Neural cell (in vitro differentiated cells): Measurements from ENCODE around the gene AIMP1. TPM values are rescaled to one million over a fixed set of nuclear protein-coding genes. Genes with fewer than 3 reads are reported as not detected.

Experiments
- H2AFZ ChIP-seq: fragments of 200-600, 300-800 bp; sonication (generic), shearing (Covaris generic); 2 replicates; pipeline ENCODE4 v1.6.0; 2014; ENCODE audit warnings: low read depth, mild to moderate bottlenecking, antibody characterized with exemption, low read length, moderate library complexity
- H3F3A ChIP-seq: fragments of 200-600 bp; shearing (Covaris generic); 2 replicates; pipeline ENCODE4 v1.6.1; 2016; ENCODE audit warnings: mild to moderate bottlenecking, moderate library complexity, mixed read lengths, antibody characterized with exemption, low read length; ENCODE audit not compliant: insufficient read depth, poor library complexity, severe bottlenecking
- H3K27ac ChIP-seq: fragments of 200-600, 300-800 bp; sonication (generic), shearing (Covaris generic); 2 replicates; pipeline ENCODE4 v1.5.1; 2014; ENCODE audit warnings: mild to moderate bottlenecking, low read length, moderate library complexity
- H3K27me3 ChIP-seq: fragments of 300-800, 200-600 bp; sonication (generic), shearing (Covaris generic); 2 replicates; pipeline ENCODE4 v1.6.0; 2014; ENCODE audit warnings: mild to moderate bottlenecking, low read depth, low read length, moderate library complexity; ENCODE audit not compliant: insufficient read depth
- H3K36me3 ChIP-seq: fragments of 300-800, 200-600 bp; sonication (generic), shearing (Covaris generic); 2 replicates; pipeline ENCODE4 v1.5.1; 2014; ENCODE audit warnings: mild to moderate bottlenecking, antibody characterized with exemption, low read length, moderate library complexity; ENCODE audit not compliant: insufficient read depth
- H3K4me2 ChIP-seq: fragments of 300-800, 200-600 bp; sonication (generic), shearing (Covaris generic); 2 replicates; pipeline ENCODE4 v1.6.0; 2014; ENCODE audit warnings: mild to moderate bottlenecking, low read length
- H3K4me3 ChIP-seq: fragments of 300-800, 200-600 bp; sonication (generic), shearing (Covaris generic); 2 replicates; pipeline ENCODE4 v1.5.1; 2014; ENCODE audit warnings: mild to moderate bottlenecking, low read length, moderate library complexity
- H3K79me2 ChIP-seq: fragments of 200-600 bp; shearing (Covaris generic); replicated peaks from 2 replicates; pipeline ENCODE4 v1.6.0; 2014; ENCODE audit warnings: mild to moderate bottlenecking, low read length, moderate library complexity; ENCODE audit not compliant: insufficient read depth
- H3K9ac ChIP-seq: fragments of 300-800, 200-600 bp; sonication (generic), shearing (Covaris generic); 2 replicates; pipeline ENCODE4 v1.6.1; 2016; ENCODE audit warnings: mild to moderate bottlenecking, low read length, mixed read lengths
- H3K9me2 ChIP-seq: fragments of 200-600 bp; shearing (Covaris generic); 2 replicates; pipeline ENCODE4 v1.6.1; 2016; ENCODE audit warnings: mild to moderate bottlenecking, low read length, mixed read lengths; ENCODE audit not compliant: insufficient read depth
- H3K9me3 ChIP-seq: fragments of 200-600, 300-800 bp; sonication (generic), shearing (Covaris generic); 2 replicates; pipeline ENCODE4 v1.6.1; 2016; ENCODE audit warnings: mild to moderate bottlenecking, mixed run types, low read length, moderate library complexity, mixed read lengths
- H4K20me1 ChIP-seq: fragments of 200-600 bp; shearing (Covaris generic); 2 replicates; pipeline ENCODE4 v1.6.1; 2016; ENCODE audit warnings: mild to moderate bottlenecking, mixed run types; ENCODE audit not compliant: insufficient read depth
- EP300 ChIP-seq: fragments of 450-650 bp; conservative IDR thresholded peaks from 2 replicates; pipeline ENCODE4 v1.6.1; 2014; ENCODE audit warnings: antibody characterized with exemption, mild to moderate bottlenecking, moderate library complexity; ENCODE audit not compliant: poor library complexity, severe bottlenecking
- EZH2 ChIP-seq: fragments of 200-600, 300-800 bp; shearing (Covaris generic), sonication (generic); IDR thresholded peaks from 2 replicates; pipeline ENCODE4 v1.6.1; 2014; ENCODE audit warnings: antibody characterized with exemption, low read length, borderline replicate concordance, mild to moderate bottlenecking; ENCODE audit not compliant: insufficient read depth, poor library complexity, severe bottlenecking
- MXI1 ChIP-seq: fragments of 450-650 bp; conservative IDR thresholded peaks from 2 replicates; pipeline ENCODE4 v1.6.1; 2014; ENCODE audit warnings: antibody characterized with exemption, mild to moderate bottlenecking; ENCODE audit not compliant: poor library complexity, severe bottlenecking
- POLR2AphosphoS5 ChIP-seq: IDR thresholded peaks from 2 replicates; pipeline ENCODE4 v1.6.1; 2012
- RAD21 ChIP-seq: fragments of 450-650 bp; conservative IDR thresholded peaks from 2 replicates; pipeline ENCODE4 v1.6.1; 2014; ENCODE audit warnings: antibody characterized with exemption, mild to moderate bottlenecking, moderate library complexity
- REST ChIP-seq: IDR thresholded peaks from 2 replicates; pipeline ENCODE4 v1.6.1; 2012; ENCODE audit warnings: borderline replicate concordance
- SMC3 ChIP-seq: fragments of 450-650 bp; conservative IDR thresholded peaks from 2 replicates; pipeline ENCODE4 v1.6.1; 2014; ENCODE audit warnings: antibody characterized with exemption, mild to moderate bottlenecking, moderate library complexity; ENCODE audit not compliant: poor library complexity
- TAF1 ChIP-seq: IDR thresholded peaks from 2 replicates; pipeline ENCODE4 v1.6.1; 2012; ENCODE audit warnings: low read depth
- polyA plus RNA-seq: library from polyadenylated mRNA; depleted of rRNA; stranded (reverse); fragments of >200 nt; gene quantifications from 2 replicates; pipeline ENCODE4 v1.2.3, GENCODE V29; 2014
- TF ChIP-seq, protein P1 (sequence below): fragments of 450-650 bp; IDR thresholded peaks from 2 replicates; pipeline ENCODE4 v1.5.1; 2014; ENCODE audit warnings: antibody characterized with exemption, mild to moderate bottlenecking, moderate library complexity; ENCODE audit not compliant: poor library complexity, severe bottlenecking

The AIMP1 gene
- polyA plus RNA-seq, 1 donor from 2014 or later: 46.5 TPM

- H3K27ac ChIP-seq: no peak overlapping the region
- no peaks in the 10 kb centered on the region for H3K27me3 ChIP-seq
- no peaks in the 10 kb centered on the region for H3K79me2 ChIP-seq
- H2AFZ ChIP-seq: no peak overlapping the region
- no peaks in the 10 kb centered on the region for H3K9me3 ChIP-seq
- no peaks in the 10 kb centered on the region for H4K20me1 ChIP-seq
- no peak overlapping the region for H3K9ac ChIP-seq
- TF ChIP-seq RAD21: no peak
- no peak for TF ChIP-seq EP300
- TF ChIP-seq EZH2: no peak
- no peak for TF ChIP-seq TAF1
- TF ChIP-seq MXI1: no peak
- no peak for TF ChIP-seq REST
- TF ChIP-seq SMC3: no peak
- no peak for TF ChIP-seq POLR2AphosphoS5
- TF ChIP-seq, protein P1, sequence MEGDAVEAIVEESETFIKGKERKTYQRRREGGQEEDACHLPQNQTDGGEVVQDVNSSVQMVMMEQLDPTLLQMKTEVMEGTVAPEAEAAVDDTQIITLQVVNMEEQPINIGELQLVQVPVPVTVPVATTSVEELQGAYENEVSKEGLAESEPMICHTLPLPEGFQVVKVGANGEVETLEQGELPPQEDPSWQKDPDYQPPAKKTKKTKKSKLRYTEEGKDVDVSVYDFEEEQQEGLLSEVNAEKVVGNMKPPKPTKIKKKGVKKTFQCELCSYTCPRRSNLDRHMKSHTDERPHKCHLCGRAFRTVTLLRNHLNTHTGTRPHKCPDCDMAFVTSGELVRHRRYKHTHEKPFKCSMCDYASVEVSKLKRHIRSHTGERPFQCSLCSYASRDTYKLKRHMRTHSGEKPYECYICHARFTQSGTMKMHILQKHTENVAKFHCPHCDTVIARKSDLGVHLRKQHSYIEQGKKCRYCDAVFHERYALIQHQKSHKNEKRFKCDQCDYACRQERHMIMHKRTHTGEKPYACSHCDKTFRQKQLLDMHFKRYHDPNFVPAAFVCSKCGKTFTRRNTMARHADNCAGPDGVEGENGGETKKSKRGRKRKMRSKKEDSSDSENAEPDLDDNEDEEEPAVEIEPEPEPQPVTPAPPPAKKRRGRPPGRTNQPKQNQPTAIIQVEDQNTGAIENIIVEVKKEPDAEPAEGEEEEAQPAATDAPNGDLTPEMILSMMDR: no peak
- H3K4me3 ChIP-seq: no peak overlapping the region
- no peaks in the 10 kb centered on the region for H3K9me2 ChIP-seq
- no peak overlapping the region for H3K4me2 ChIP-seq
- H3K36me3 ChIP-seq: no peaks in the 10 kb centered on the region
- H3F3A ChIP-seq: no peaks in the 10 kb centered on the region
Observed at GRCh38 chr4:106366026-106366425, 49.7 kb downstream of the AIMP1 start.

DNA sequence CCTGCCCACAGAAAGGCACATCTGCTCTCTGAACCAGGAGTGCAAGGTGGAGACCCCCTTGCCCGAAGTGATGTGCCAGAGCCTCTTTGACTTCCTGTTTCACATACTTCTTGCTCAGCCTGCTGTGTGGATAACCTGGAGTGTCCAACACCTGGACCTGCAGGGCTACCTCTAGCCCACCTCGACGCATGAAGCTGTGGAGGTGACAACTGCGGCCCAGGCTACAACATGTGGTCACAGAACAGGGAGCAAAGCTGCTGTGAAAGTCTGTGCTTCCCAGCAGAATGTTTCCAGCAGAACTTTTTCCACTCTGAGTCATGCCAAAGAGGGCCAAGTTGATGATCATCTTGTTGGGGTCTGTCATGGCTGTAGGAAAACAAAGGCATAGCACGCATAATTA lies 50.7 kb downstream of the AIMP1 start:
- Histone ChIP-seq H3K4me3 (no peak overlapping the region), H3K27me3 (no peaks in the 10 kb centered on the region), H3K4me2 (no peak overlapping the region), H3K27ac (no peak overlapping the region), H3K9me3 (no peaks in the 10 kb centered on the region), H3F3A (no peaks in the 10 kb centered on the region), H4K20me1 (no peaks in the 10 kb centered on the region), H3K9ac (no peak overlapping the region), H3K79me2 (no peaks in the 10 kb centered on the region), H3K9me2 (no peaks in the 10 kb centered on the region), H2AFZ (no peak overlapping the region), H3K36me3 (no peaks in the 10 kb centered on the region)
- TF ChIP-seq MXI1: no peak
- TF ChIP-seq, protein P1: no peak
- no peak for TF ChIP-seq RAD21
- no peak for TF ChIP-seq REST
- no peak for TF ChIP-seq EP300
- no peak for TF ChIP-seq SMC3
- no peak for TF ChIP-seq TAF1
- TF ChIP-seq EZH2: no peak
- no peak for TF ChIP-seq POLR2AphosphoS5
